Measurements from ENCODE around the gene RASA3. TPM values are rescaled to one million over a fixed set of nuclear protein-coding genes. Genes with fewer than 3 reads are reported as not detected.

RASA3 gene
- total RNA-seq, 1 donor from 2014 or later: 2.9 TPM

DNA sequence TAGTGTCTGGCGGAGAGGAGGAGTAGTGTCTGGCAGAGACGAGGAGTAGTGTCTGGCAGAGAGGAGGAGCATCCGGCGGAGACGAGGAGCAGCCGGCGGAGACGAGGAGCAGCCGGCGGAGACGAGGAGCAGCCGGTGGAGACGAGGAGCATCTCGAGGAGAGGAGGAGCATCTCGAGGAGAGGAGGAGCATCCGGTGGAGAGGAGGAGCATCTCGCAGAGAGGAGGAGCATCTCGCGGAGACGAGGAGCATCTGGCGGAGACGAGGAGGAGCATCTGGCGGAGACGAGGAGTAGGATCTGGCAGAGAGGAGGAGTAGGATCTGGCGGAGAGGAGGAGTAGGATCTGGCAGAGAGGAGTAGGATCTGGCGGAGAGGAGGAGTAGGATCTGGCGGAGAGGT lies 176.7 kb downstream of the RASA3 start:
- Histone ChIP-seq H3F3A (ENCODE audit: low read depth) (no peaks in the 10 kb centered on the region), H4K20me1 (ENCODE audit: low read depth) (no peaks in the 10 kb centered on the region), H3K27ac (no peak overlapping the region), H3K79me2 (ENCODE audit: low read depth) (no peaks in the 10 kb centered on the region), H3K4me1 (no peaks in the 10 kb centered on the region), H3K9me3 (ENCODE audit: low read depth) (peaks cover 9% of the 10 kb centered on the region), H3K4me3 (no peak overlapping the region), H3K36me3 (no peaks in the 10 kb centered on the region), H3K4me2 (no peak overlapping the region), H3K9ac (no peak overlapping the region), H3K27me3 (no peaks in the 10 kb centered on the region), H2AFZ (replicated peaks) (no peak overlapping the region)
- Mint-ChIP-seq H3K4me3 (no peak overlapping the region), H3K9me3 (peaks cover 40% of the 10 kb centered on the region), H3K36me3 (peaks cover 22% of the 10 kb centered on the region), H3K4me1 (peaks cover 5% of the 10 kb centered on the region), H3K27ac (no peak overlapping the region), H3K27me3 (ENCODE audit: insufficient read depth, low read depth) (peaks cover 17% of the 10 kb centered on the region)
- TF ChIP-seq CTCF (IDR thresholded peaks at IDR 0.05): no peak
- TF ChIP-seq EZH2phosphoT487 (IDR thresholded peaks at IDR 0.05): no peak
- no peak for TF ChIP-seq EZH2 (IDR thresholded peaks at IDR 0.05)
- DNase-seq (ENCODE audit: low spot score): no peak

- Histone ChIP-seq H3F3A (ENCODE audit: low read depth) (no peaks in the 10 kb centered on the region), H3K79me2 (ENCODE audit: low read depth) (no peaks in the 10 kb centered on the region), H3K4me3 (no peak overlapping the region), H2AFZ (replicated peaks) (no peak overlapping the region), H3K27me3 (no peaks in the 10 kb centered on the region), H3K9me3 (ENCODE audit: low read depth) (peaks cover 4% of the 10 kb centered on the region), H3K27ac (no peak overlapping the region), H3K36me3 (no peaks in the 10 kb centered on the region), H3K4me2 (no peak overlapping the region), H3K4me1 (no peaks in the 10 kb centered on the region), H4K20me1 (ENCODE audit: low read depth) (no peaks in the 10 kb centered on the region), H3K9ac (no peak overlapping the region)
- no peak for DNase-seq (ENCODE audit: low spot score)
- Mint-ChIP-seq H3K36me3 (peaks cover 19% of the 10 kb centered on the region), H3K27me3 (ENCODE audit: insufficient read depth, low read depth) (peaks cover 17% of the 10 kb centered on the region), H3K9me3 (peaks cover 37% of the 10 kb centered on the region), H3K27ac (no peak overlapping the region), H3K4me3 (no peak overlapping the region), H3K4me1 (peaks cover 5% of the 10 kb centered on the region)
- no peak for TF ChIP-seq CTCF (IDR thresholded peaks at IDR 0.05)
These were observed 177.2 kb downstream of the RASA3 start for GRCh38 chr13:113955235-113955634.

GRCh38 chr13:113954046-113954835 lies 178.2 kb downstream of the RASA3 start:
- Histone ChIP-seq H3K36me3 (no peaks in the 10 kb centered on the region), H3K4me1 (no peaks in the 10 kb centered on the region), H3K4me3 (no peak overlapping the region), H3K9me3 (ENCODE audit: low read depth) (no peaks in the 10 kb centered on the region), H3F3A (ENCODE audit: low read depth) (no peaks in the 10 kb centered on the region), H4K20me1 (ENCODE audit: low read depth) (no peaks in the 10 kb centered on the region), H3K9ac (no peak overlapping the region), H3K27me3 (no peaks in the 10 kb centered on the region), H3K27ac (no peak overlapping the region), H2AFZ (replicated peaks) (no peak overlapping the region), H3K4me2 (no peak overlapping the region), H3K79me2 (ENCODE audit: low read depth) (no peaks in the 10 kb centered on the region)
- TF ChIP-seq EZH2phosphoT487 (IDR thresholded peaks at IDR 0.05) (no peak), CTCF (IDR thresholded peaks at IDR 0.05) (no peak)
- Mint-ChIP-seq H3K36me3 (peaks cover 17% of the 10 kb centered on the region), H3K4me1 (peaks cover 6% of the 10 kb centered on the region), H3K27ac (no peak overlapping the region), H3K9me3 (peaks cover 29% of the 10 kb centered on the region), H3K4me3 (no peak overlapping the region), H3K27me3 (ENCODE audit: insufficient read depth, low read depth) (peaks cover 15% of the 10 kb centered on the region)
- DNase-seq (ENCODE audit: low spot score): no peak

All from neural progenitor cell (in vitro differentiated cells).